GM12878 (cell line): ENCODE results near the gene PHKB.

Experiments
- BRCA1 ChIP-seq: IDR thresholded peaks from 2 replicates; pipeline ENCODE4 v1.6.1; 2011; ENCODE audit warnings: low read depth, low read length, improper control_type of control experiment
- ZBED1 ChIP-seq: IDR thresholded peaks from 2 replicates; pipeline ENCODE4 v1.6.1; 2016; ENCODE audit warnings: borderline replicate concordance
- TF ChIP-seq, protein P1 (sequence below), 3 experiments: IDR thresholded peaks in 2 of 3; conservative IDR thresholded peaks in 1 of 3; 2 replicates each; pipeline ENCODE4 v1.5.1; 2011; ENCODE audit warnings: low read depth in 3 of 3, low read length in 3 of 3, mild to moderate bottlenecking in 3 of 3, control low read depth in 2 of 3, moderate library complexity in 2 of 3, inconsistent platforms in 1 of 3, mixed read lengths in 1 of 3; ENCODE audit not compliant: control insufficient read depth in 2 of 3, insufficient read depth in 1 of 3; ENCODE audit errors: extremely low read depth in 1 of 3
- TF ChIP-seq, protein P2 (sequence below): fragments of 450-650 bp; IDR thresholded peaks from 2 replicates; pipeline ENCODE4 v1.6.1; 2018; ENCODE audit warnings: borderline replicate concordance, mild to moderate bottlenecking; ENCODE audit not compliant: partially characterized antibody

DNA sequence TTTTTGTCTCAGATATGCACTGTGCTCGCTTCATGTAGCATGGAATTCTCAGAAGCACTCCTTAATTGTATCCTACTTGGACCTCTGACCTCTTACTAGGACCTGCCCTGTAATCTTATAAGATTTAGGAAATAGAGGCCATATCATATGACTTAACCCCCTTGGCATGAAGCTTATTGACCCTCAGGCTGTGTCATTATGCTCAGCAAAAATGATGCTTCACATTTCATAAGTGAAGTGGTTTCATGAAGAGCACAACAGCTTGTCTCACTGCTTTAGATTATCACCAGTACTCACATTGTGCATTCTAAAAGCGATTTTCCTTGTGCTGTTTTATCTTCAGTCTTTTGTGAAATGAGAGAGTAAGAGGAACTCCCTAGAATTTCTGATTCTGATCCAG, 6.4 kb downstream of the PHKB start:
- TF ChIP-seq, protein P1, sequence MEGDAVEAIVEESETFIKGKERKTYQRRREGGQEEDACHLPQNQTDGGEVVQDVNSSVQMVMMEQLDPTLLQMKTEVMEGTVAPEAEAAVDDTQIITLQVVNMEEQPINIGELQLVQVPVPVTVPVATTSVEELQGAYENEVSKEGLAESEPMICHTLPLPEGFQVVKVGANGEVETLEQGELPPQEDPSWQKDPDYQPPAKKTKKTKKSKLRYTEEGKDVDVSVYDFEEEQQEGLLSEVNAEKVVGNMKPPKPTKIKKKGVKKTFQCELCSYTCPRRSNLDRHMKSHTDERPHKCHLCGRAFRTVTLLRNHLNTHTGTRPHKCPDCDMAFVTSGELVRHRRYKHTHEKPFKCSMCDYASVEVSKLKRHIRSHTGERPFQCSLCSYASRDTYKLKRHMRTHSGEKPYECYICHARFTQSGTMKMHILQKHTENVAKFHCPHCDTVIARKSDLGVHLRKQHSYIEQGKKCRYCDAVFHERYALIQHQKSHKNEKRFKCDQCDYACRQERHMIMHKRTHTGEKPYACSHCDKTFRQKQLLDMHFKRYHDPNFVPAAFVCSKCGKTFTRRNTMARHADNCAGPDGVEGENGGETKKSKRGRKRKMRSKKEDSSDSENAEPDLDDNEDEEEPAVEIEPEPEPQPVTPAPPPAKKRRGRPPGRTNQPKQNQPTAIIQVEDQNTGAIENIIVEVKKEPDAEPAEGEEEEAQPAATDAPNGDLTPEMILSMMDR (IDR thresholded peaks at IDR 0.05 in 2 of 3, conservative IDR thresholded peaks at IDR 0.05 in 1 of 3; ENCODE audit: control insufficient read depth in 2 of 3, extremely low read depth in 1 of 3, insufficient read depth in 1 of 3, low read depth in 3 of 3, low read length in 3 of 3): no peak
- TF ChIP-seq BRCA1 (no peak), ZBED1 (no peak)
- TF ChIP-seq, protein P2, sequence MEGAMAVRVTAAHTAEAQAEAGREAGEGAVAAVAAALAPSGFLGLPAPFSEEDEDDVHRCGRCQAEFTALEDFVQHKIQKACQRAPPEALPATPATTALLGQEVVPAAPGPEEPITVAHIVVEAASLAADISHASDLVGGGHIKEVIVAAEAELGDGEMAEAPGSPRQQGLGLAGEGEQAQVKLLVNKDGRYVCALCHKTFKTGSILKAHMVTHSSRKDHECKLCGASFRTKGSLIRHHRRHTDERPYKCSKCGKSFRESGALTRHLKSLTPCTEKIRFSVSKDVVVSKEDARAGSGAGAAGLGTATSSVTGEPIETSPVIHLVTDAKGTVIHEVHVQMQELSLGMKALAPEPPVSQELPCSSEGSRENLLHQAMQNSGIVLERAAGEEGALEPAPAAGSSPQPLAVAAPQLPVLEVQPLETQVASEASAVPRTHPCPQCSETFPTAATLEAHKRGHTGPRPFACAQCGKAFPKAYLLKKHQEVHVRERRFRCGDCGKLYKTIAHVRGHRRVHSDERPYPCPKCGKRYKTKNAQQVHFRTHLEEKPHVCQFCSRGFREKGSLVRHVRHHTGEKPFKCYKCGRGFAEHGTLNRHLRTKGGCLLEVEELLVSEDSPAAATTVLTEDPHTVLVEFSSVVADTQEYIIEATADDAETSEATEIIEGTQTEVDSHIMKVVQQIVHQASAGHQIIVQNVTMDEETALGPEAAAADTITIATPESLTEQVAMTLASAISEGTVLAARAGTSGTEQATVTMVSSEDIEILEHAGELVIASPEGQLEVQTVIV: no peak
